ENCODE measurements around the gene CYS1.
A peak's percentile ranks its signal among the peaks of the same experiment; 100 is the strongest.

CYS1 gene, protein sequence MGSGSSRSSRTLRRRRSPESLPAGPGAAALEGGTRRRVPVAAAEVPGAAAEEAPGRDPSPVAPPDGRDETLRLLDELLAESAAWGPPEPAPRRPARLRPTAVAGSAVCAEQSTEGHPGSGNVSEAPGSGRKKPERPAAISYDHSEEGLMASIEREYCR

DNA sequence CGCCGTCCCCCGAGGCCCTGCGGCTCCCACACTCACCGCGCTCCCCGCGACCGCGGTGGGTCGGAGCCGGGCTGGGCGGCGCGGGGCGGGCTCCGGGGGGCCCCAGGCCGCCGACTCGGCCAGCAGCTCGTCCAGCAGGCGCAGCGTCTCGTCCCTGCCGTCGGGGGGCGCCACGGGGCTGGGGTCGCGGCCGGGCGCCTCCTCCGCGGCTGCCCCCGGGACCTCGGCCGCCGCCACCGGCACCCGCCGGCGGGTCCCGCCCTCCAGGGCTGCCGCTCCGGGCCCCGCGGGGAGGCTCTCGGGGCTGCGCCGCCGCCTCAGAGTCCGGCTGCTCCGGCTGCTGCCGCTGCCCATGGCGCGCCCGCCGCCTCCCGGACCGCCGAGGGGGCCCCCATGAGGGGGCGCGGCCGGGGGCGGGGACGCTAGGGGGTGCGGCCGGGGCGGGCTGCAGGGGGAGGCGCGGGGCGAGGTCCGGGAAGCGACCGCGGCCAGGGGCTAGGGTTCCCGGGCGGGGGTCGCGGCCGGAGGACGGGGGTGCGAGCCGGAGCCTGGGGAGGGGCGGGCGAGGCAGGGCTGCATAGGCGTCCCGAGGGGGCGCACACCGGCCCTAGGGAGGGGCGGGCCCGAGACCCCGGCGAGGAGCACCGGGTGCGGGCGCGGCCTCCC is at the start of gene CYS1:
Gene CYS1, minus strand, starts transcription at position 542 of the 666 bp plus-strand sequence. Its CDS starts 188 bp downstream, at position 354.
- DNase-seq (ENCODE audit: low read depth): no peak
- in situ Hi-C loops (cut with HindIII; ENCODE audit: low sequenced_read_pairs): no loop called here
- H3K4me3 ChIP-seq (ENCODE audit: low read depth, low read length): peak within 1 kb of the TSS; percentile 36
- TF ChIP-seq, protein P1, sequence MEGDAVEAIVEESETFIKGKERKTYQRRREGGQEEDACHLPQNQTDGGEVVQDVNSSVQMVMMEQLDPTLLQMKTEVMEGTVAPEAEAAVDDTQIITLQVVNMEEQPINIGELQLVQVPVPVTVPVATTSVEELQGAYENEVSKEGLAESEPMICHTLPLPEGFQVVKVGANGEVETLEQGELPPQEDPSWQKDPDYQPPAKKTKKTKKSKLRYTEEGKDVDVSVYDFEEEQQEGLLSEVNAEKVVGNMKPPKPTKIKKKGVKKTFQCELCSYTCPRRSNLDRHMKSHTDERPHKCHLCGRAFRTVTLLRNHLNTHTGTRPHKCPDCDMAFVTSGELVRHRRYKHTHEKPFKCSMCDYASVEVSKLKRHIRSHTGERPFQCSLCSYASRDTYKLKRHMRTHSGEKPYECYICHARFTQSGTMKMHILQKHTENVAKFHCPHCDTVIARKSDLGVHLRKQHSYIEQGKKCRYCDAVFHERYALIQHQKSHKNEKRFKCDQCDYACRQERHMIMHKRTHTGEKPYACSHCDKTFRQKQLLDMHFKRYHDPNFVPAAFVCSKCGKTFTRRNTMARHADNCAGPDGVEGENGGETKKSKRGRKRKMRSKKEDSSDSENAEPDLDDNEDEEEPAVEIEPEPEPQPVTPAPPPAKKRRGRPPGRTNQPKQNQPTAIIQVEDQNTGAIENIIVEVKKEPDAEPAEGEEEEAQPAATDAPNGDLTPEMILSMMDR (IDR thresholded peaks at IDR 0.05; ENCODE audit: low read depth, low read length, missing control alignments): no peak

DNA sequence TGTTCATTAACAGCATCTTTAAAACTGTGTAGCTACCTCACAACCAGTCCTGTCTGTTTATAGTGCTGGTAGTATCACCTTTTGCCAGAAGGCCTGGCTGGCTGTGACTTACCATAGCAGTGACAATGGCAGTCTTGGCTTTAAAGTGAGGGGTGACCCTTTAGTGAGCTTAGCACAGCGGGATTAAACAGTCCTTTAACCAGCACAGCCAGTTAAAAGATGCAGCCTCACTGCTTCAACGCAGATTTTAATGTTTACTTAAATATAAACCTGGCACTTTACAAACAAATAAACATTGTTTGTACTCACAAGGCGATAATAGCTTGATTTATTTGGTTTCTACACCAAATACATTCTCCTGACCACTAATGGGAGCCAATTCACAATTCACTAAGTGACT is 49.3 kb upstream of the CYS1 start:
- TF ChIP-seq, protein P1 (IDR thresholded peaks at IDR 0.05; ENCODE audit: low read depth, low read length, missing control alignments): no peak
- no peak overlapping the region for H3K4me3 ChIP-seq (ENCODE audit: low read depth, low read length)
- no peak for DNase-seq (ENCODE audit: low read depth)
- in situ Hi-C loops (cut with HindIII; ENCODE audit: low sequenced_read_pairs): loop anchor here (10.0 kb wide), 1 partner anchor 535 kb away; no protein-coding TSS in a partner anchor

DNA sequence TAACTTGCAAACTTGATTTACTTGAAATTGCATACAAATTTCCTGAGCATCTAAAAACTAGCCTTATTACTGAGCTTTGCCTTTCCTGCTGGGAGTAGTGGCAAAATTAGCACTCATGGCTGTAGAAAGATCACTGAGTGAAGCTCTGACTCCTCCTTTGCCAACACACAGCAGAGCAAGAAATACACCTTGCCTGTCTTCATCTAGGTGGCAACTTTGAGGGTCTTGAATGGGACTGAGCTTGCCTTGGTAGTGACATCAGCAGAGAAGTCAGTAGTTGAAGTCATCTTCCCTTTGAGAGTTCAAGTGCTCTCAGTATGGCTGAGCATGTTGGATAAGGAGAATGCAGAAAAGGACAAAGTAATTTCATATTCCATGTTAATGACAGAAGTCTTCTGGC is 48.2 kb upstream of the CYS1 start:
- DNase-seq (ENCODE audit: low read depth): no peak
- in situ Hi-C loops (cut with HindIII; ENCODE audit: low sequenced_read_pairs): loop anchor here (10.0 kb wide), 1 partner anchor 536 kb away; no protein-coding TSS in a partner anchor
- no peak overlapping the region for H3K4me3 ChIP-seq (ENCODE audit: low read depth, low read length)
- TF ChIP-seq, protein P1 (IDR thresholded peaks at IDR 0.05; ENCODE audit: low read depth, low read length, missing control alignments): no peak

DNA sequence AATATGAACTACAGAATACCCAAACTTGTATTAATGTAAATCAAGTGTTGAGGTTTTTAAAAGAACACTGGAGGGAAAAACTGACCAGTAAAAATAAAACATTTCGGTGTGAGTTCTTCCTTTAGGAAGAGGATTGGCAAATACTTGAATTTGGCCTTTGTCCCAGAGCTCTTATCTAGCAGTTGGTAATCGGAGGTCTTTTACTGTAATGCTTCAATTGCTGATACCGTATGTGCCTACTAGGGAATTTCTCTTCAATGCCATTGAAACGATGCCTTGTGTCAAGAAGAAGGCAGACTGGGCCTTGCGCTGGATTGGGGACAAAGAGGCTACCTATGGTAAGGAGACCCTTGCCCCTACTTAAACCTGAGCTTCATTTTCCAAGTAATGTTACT is 46.4 kb upstream of the CYS1 start:
- TF ChIP-seq, protein P1 (IDR thresholded peaks at IDR 0.05; ENCODE audit: low read depth, low read length, missing control alignments): no peak
- no peak overlapping the region for H3K4me3 ChIP-seq (ENCODE audit: low read depth, low read length)
- in situ Hi-C loops (cut with HindIII; ENCODE audit: low sequenced_read_pairs): loop anchor here (10.0 kb wide), 1 partner anchor 538 kb away; no protein-coding TSS in a partner anchor
- no peak for DNase-seq (ENCODE audit: low read depth)

DNA sequence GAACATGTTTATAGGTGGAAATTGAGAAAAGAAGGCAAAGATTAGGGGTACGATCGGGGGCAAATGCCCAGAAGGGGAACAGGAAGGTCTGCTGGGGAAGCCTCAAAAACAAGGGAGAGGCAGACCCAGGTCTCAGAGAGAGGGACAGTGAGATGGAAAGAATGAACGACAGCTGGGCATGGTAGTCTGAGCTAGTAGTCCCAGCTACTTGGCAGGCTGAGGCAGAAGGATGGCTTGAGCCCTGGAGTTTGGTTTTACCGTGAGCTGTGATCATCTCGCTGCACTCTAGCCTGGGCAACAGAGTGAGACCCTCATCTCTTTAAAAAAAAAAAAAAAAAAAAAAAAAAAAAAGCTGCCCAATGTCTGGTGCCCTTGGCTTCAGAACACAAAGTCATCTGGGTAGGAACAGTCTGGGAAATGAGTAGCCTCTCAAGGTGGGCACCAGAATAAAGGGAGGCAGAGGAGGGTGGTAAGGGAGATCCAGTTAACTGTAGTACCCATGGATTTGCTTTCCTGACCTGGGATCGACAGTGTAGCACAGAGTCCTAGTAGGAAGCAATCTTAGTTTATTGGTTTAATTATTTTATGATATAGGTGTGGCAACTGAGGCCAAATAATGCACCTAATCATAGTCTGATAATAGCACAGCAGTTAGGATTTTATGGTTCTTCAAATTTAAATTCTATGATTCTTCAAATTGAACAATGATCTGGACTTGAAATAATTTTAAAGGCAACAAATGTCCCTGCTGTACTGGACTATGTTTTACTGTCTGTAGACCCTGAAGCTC is 45.8 kb upstream of the CYS1 start:
- in situ Hi-C loops (cut with HindIII; ENCODE audit: low sequenced_read_pairs): loop anchor here (10.0 kb wide), 1 partner anchor 539 kb away; no protein-coding TSS in a partner anchor
- DNase-seq (ENCODE audit: low read depth): no peak
- H3K4me3 ChIP-seq (ENCODE audit: low read depth, low read length): no peak overlapping the region
- TF ChIP-seq, protein P1 (IDR thresholded peaks at IDR 0.05; ENCODE audit: low read depth, low read length, missing control alignments): no peak

DNA sequence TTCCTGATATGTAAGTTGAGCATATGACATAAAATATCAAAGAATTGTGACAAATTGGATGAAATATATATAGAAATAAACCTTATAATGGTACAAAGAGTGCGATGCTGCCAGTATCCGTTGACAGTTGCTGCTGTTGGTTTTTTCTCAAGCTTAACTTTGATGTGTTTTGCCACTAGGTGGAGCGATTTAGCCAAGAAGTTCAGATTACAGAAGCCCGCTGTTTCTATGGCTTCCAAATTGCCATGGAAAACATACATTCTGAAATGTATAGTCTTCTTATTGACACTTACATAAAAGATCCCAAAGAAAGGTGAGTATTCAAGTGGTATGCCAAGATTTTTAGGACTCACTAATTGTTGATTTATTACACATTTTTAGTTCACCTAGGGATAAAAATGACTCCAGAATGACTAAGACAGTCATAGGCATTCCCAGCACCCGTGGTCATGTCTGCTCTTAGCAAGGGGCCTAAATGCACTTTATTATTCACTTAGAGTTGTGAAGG is 44.4 kb upstream of the CYS1 start:
- peak overlapping the region; percentile 70 for H3K4me3 ChIP-seq (ENCODE audit: low read depth, low read length)
- peak; percentile 59 for DNase-seq (ENCODE audit: low read depth)

More for the DNA sequence above, 44.4 kb upstream of the CYS1 start:
- TF ChIP-seq, protein P1 (IDR thresholded peaks at IDR 0.05; ENCODE audit: low read depth, low read length, missing control alignments): peak; percentile 53
- in situ Hi-C loops (cut with HindIII; ENCODE audit: low sequenced_read_pairs): loop anchor here (5.0 to 10.0 kb wide), 2 partner anchors 308 to 540 kb away; no protein-coding TSS in a partner anchor
